Measurements from ENCODE around the gene CD3D.

CD3D gene

DNA sequence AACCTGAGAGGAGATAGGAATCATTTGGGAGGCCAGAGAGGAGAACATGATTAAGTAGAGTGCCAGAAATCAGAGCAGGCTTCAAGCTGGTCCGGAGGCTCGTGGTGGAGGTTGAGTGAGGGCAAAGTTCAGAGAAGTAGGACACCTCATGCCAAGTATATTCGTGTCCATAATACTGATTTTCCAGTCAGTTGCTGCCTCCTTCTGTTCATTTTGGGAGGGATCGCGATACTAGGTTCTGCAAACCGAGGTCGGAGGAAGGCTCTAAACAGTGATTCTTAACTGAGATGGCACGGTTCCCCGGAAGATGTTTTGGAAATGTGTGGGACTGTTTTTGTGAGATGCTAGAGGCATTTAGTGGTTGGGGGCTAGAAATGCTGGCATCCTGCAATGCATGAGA, 51.6 kb downstream of the CD3D start:
- DNase-seq (ENCODE audit: extremely low spot score): peak; percentile 50
- TF ChIP-seq, protein P1, sequence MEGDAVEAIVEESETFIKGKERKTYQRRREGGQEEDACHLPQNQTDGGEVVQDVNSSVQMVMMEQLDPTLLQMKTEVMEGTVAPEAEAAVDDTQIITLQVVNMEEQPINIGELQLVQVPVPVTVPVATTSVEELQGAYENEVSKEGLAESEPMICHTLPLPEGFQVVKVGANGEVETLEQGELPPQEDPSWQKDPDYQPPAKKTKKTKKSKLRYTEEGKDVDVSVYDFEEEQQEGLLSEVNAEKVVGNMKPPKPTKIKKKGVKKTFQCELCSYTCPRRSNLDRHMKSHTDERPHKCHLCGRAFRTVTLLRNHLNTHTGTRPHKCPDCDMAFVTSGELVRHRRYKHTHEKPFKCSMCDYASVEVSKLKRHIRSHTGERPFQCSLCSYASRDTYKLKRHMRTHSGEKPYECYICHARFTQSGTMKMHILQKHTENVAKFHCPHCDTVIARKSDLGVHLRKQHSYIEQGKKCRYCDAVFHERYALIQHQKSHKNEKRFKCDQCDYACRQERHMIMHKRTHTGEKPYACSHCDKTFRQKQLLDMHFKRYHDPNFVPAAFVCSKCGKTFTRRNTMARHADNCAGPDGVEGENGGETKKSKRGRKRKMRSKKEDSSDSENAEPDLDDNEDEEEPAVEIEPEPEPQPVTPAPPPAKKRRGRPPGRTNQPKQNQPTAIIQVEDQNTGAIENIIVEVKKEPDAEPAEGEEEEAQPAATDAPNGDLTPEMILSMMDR (IDR thresholded peaks at IDR 0.05; ENCODE audit: control extremely low read depth, extremely low read depth, low read depth, missing control alignments): peak; percentile 61
- ChIA-PET POLR2A (no interaction called here), CTCF (interaction anchor here (0.7 to 3.3 kb wide), 22 partner anchors 9 to 147 kb away, joined by 3 to 26 read pairs (median 4); partner anchors contain the start of gene SCN4B)

DNA sequence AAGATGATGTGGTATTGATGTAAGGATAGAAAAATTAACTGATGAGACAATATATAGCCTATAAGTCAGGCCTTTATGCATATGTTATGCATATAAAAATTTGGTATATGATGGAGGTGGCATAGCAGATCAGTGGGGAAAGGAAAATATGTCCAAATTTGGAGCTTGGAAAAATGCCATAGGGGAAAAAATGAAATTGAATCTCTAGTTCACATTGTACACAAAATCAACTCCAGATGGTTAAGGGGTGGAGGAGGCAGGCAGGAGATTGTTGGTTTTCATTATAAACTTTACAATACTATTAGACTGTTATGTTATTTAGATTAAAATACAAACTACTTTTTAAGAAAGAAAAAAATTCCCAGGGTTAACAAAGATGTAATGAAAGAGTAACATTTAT, 53.1 kb downstream of the CD3D start:
- TF ChIP-seq, protein P1 (IDR thresholded peaks at IDR 0.05; ENCODE audit: control extremely low read depth, extremely low read depth, low read depth, missing control alignments): no peak
- ChIA-PET CTCF (interaction anchor here (1.0 to 3.3 kb wide), 5 partner anchors 12 to 145 kb away, joined by 3 to 26 read pairs (median 5); no protein-coding TSS in a partner anchor), POLR2A (no interaction called here)
- DNase-seq (ENCODE audit: extremely low spot score): no peak
